Measurements from ENCODE around the gene SPACA9. TPM values are rescaled to one million over a fixed set of nuclear protein-coding genes. Genes with fewer than 3 reads are reported as not detected.

SPACA9 gene
- total and polyA plus RNA-seq, 10 of the 15 experiments (the other 5 are each of a cell fraction or from before 2014, with no cell fraction given): 0.68 to 2.9 (median 1.0) TPM

DNA sequence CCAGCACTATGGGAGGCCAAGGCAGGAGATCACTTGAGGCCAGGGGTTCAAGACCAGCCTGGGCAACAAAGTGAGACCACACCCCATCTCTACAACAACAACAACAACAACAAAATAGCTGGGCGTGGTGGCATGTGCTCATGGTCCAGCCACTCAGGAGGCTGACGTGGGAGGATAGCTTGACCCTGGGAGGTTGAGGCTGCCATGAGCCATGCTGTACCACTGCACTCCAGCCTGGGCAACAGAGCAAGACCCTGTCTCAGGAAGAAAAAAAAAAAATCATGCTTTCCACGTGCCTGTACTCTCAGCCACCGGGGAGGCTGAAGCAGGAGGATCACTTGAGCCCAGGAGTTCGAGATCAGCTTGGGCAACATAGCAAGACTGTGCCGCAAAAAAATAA lies 36.2 kb downstream of the SPACA9 start (continued):
- TF ChIP-seq, protein P1, sequence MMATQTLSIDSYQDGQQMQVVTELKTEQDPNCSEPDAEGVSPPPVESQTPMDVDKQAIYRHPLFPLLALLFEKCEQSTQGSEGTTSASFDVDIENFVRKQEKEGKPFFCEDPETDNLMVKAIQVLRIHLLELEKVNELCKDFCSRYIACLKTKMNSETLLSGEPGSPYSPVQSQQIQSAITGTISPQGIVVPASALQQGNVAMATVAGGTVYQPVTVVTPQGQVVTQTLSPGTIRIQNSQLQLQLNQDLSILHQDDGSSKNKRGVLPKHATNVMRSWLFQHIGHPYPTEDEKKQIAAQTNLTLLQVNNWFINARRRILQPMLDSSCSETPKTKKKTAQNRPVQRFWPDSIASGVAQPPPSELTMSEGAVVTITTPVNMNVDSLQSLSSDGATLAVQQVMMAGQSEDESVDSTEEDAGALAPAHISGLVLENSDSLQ (IDR thresholded peaks at IDR 0.05): no peak
- TF ChIP-seq KAT2A (conservative IDR thresholded peaks at IDR 0.05; ENCODE audit: control insufficient read depth, low read depth, low read length) (no peak), NFYB (IDR thresholded peaks at IDR 0.05; ENCODE audit: insufficient read depth, low read depth, low read length) (no peak), SIN3A (IDR thresholded peaks at IDR 0.05; ENCODE audit: low read depth, low read length) (no peak), CBFB (IDR thresholded peaks at IDR 0.05; ENCODE audit: low read depth) (no peak)
- TF ChIP-seq, protein P2, sequence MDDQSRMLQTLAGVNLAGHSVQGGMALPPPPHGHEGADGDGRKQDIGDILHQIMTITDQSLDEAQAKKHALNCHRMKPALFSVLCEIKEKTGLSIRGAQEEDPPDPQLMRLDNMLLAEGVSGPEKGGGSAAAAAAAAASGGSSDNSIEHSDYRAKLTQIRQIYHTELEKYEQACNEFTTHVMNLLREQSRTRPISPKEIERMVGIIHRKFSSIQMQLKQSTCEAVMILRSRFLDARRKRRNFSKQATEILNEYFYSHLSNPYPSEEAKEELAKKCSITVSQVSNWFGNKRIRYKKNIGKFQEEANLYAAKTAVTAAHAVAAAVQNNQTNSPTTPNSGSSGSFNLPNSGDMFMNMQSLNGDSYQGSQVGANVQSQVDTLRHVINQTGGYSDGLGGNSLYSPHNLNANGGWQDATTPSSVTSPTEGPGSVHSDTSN (IDR thresholded peaks at IDR 0.05; ENCODE audit: insufficient replicate concordance, low read depth, low read length): no peak

DNA sequence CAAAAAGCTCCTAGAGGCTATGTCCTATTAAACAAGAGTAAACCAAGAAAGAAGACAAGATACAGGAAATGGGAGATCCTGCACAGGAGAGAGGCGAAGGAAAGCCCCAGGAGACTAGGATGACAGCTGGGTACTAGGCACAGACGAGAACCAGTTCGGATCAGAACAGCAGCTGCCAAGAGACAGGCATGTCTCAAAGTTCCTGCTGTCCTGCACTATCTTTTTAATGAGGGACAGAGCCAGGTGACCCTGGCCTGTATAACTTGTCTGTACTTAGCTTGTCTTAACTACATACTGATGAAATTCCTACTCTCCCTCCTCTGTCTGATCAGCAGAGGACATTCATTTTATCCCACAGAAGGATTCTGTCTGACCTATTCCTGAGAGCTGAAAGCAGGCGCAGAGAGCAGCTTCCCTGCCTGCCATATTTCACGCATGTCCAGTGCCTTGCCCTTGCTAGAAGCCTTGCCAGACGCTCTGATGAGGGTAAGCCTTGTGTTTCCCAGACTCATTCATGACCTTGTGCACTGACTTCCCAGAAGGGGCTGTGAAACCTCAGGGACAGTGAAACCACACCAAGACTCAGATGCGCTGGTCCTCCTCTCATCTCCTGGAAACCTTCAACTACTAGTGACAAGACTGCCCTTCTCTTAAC lies 41.0 kb downstream of the SPACA9 start:
- WGBS (ENCODE audit: insufficient coverage, insufficient replicate concordance, low lambda C conversion rate, missing lambda C conversion rate): 93% methylated on average over 7 of the region's 7 CpGs
- intact Hi-C loops (cut with micrococcal nuclease; ENCODE audit: unreplicated experiment) (no loop called here), in situ Hi-C loops (cut with MboI) (no loop called here)
- Histone ChIP-seq H2AFZ (ENCODE audit: control insufficient read depth, low read depth, low read length) (no peak overlapping the region), H3K4me3 (no peak overlapping the region), H4K20me1 (ENCODE audit: control insufficient read depth, insufficient read depth) (no peaks in the 10 kb centered on the region), H3K4me1 (ENCODE audit: control insufficient read depth, insufficient read depth, low read length) (no peaks in the 10 kb centered on the region), H3K79me2 (ENCODE audit: control insufficient read depth, insufficient read depth, low read length) (no peaks in the 10 kb centered on the region), H3K9ac (ENCODE audit: control insufficient read depth, insufficient read depth, low read length) (no peak overlapping the region), H3K9me3 (replicated peaks; ENCODE audit: control insufficient read depth, insufficient read depth, low read length) (no peaks in the 10 kb centered on the region), H3K27me3 (replicated peaks in 1 of 2; ENCODE audit: control insufficient read depth in 2 of 2, insufficient read depth in 2 of 2, low read length in 1 of 2) (no peaks in the 10 kb centered on the region), H3K27ac (ENCODE audit: control insufficient read depth, insufficient read depth) (no peak overlapping the region), H3K4me2 (ENCODE audit: control insufficient read depth, insufficient read depth) (no peak overlapping the region), H3K36me3 (ENCODE audit: control insufficient read depth in 2 of 2, insufficient read depth in 2 of 2, low read length in 1 of 2) (peaks cover 4 to 23% of the 10 kb centered on the region in 2 experiments)
- BruUV-seq (replicated peaks): no TSS peak
- no peak for ATAC-seq
- no peak for DNase-seq (ENCODE audit: low read depth, low spot score)
- CTCF ChIA-PET: interaction anchor here (0.7 to 2.6 kb wide), 4 partner anchors 11 to 20 kb away, joined by 3 to 18 read pairs (median 4); no protein-coding TSS in a partner anchor
- SMC1A ChIA-PET (ENCODE audit: uncharacterized antibody, unreplicated experiment): interaction anchor here (0.5 kb wide), 1 partner anchor 43 kb away, joined by 3 read pairs; no protein-coding TSS in a partner anchor
- RAD21 ChIA-PET (ENCODE audit: unreplicated experiment): no interaction called here
- FAIRE-seq: no peak
- POLR2A ChIA-PET: interaction anchor here (0.5 to 1.4 kb wide), 2 partner anchors 9 to 567 kb away, joined by 3 read pairs; no protein-coding TSS in a partner anchor
- TF ChIP-seq JUNB (IDR thresholded peaks at IDR 0.05): no peak
- no peak for TF ChIP-seq PAX5 (IDR thresholded peaks at IDR 0.05; ENCODE audit: borderline replicate concordance, low read depth, low read length)
- no peak for TF ChIP-seq POU2F2 (IDR thresholded peaks at IDR 0.05; ENCODE audit: borderline replicate concordance, low read depth, low read length)
- TF ChIP-seq CREM (IDR thresholded peaks at IDR 0.05; ENCODE audit: low read depth): no peak
- TF ChIP-seq YBX1 (IDR thresholded peaks at IDR 0.05): no peak
- TF ChIP-seq RAD51 (IDR thresholded peaks at IDR 0.05): no peak
- TF ChIP-seq, protein P3, sequence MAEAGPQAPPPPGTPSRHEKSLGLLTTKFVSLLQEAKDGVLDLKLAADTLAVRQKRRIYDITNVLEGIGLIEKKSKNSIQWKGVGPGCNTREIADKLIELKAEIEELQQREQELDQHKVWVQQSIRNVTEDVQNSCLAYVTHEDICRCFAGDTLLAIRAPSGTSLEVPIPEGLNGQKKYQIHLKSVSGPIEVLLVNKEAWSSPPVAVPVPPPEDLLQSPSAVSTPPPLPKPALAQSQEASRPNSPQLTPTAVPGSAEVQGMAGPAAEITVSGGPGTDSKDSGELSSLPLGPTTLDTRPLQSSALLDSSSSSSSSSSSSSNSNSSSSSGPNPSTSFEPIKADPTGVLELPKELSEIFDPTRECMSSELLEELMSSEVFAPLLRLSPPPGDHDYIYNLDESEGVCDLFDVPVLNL (IDR thresholded peaks at IDR 0.05; ENCODE audit: low read depth, low read length): no peak
- no peak for TF ChIP-seq RAD21 (IDR thresholded peaks at IDR 0.05; ENCODE audit: insufficient read depth, low read depth, low read length)
- no peak for TF ChIP-seq NR2C2 (IDR thresholded peaks at IDR 0.05; ENCODE audit: borderline replicate concordance, control insufficient read depth, insufficient read length, low read depth)

Data from GM12878 (cell line).